HCT116 (cell line): ENCODE measurements around the gene PCDH9. TPM values are rescaled to one million over a fixed set of nuclear protein-coding genes. Genes with fewer than 3 reads are reported as not detected.

Experiments
- ATAC-seq: fragments of 200-7000 bp; cut with Tn5 transposase; 2 replicates; pipeline ENCODE4 v1.9.1; 2020; ENCODE audit warnings: mild to moderate bottlenecking, moderate library complexity
- BruUV-seq: library from RNA; stranded (reverse); fragments of 400-500 nt; replicated peaks from 2 replicates; lab custom pipeline; 2021; lab: Mats Ljungman, UMichigan
- CTCF ChIA-PET: fragments of 300-600 bp; sonication (Branson Sonifier 250); formaldehyde crosslinking; loops from one replicate; lab custom pipeline; 2021; ENCODE audit warnings: antibody characterized with exemption; lab: Charles Lee
- POLR2A ChIA-PET: fragments of 300-600, 350-600 bp; sonication (Branson Sonifier 250); formaldehyde crosslinking; loops from one replicate; lab custom pipeline; 2021; ENCODE audit warnings: antibody characterized with exemption; lab: Charles Lee
- RAD21 ChIA-PET, 2 experiments: fragments of 300-600 bp; sonication (Branson Sonifier 250); formaldehyde crosslinking; loops; one replicate each; lab custom pipeline; 2023; ENCODE audit warnings: low total read pairs in 2 of 2; ENCODE audit not compliant: uncharacterized antibody in 2 of 2, unreplicated experiment in 2 of 2, low non-redundant PET in 1 of 2; lab: Charles Lee
- DNase-seq: peaks from one replicate; pipeline ENCODE4 v3.0.0-alpha.2; 2010; ENCODE audit warnings: low read depth, low spot score
- H2AFZ ChIP-seq: fragments of 200-600 bp; shearing (Covaris generic), sonication (generic); 2 replicates; pipeline ENCODE4 v1.6.1; 2017; ENCODE audit warnings: low read depth, mixed run types, mixed read lengths, antibody characterized with exemption, low read length; ENCODE audit not compliant: poor library complexity, severe bottlenecking
- H3K27ac ChIP-seq: 2 replicates; pipeline ENCODE4 v1.5.1; 2012; ENCODE audit warnings: low read depth, low read length
- H3K27me3 ChIP-seq: fragments of 200-600 bp; sonication (generic); 2 replicates; pipeline ENCODE4 v1.6.1; 2016; ENCODE audit warnings: mixed run types, low read length, mixed read lengths; ENCODE audit not compliant: insufficient read depth
- H3K36me3 ChIP-seq, 2 experiments: fragments of 200-500 bp in 1 of 2; fragments of 200-600 bp in 1 of 2; sonication (Bioruptor generic) in 1 of 2; sonication (generic) in 1 of 2; 2 replicates each; pipeline versions ENCODE4 v1.5.1 to v1.6.1; 2014 to 2016; ENCODE audit warnings: low read length in 2 of 2, inconsistent platforms in 1 of 2, mixed read lengths in 1 of 2, mixed run types in 1 of 2; ENCODE audit not compliant: insufficient read depth in 2 of 2, control insufficient read depth in 1 of 2
- H3K4me1 ChIP-seq, 2 experiments: fragments of 200-600 bp in 1 of 2; sonication (generic) in 1 of 2; 2 replicates each; pipeline versions ENCODE4 v1.5.1 to v1.6.1; 2012 to 2017; ENCODE audit warnings: low read length in 2 of 2, inconsistent platforms in 1 of 2, mild to moderate bottlenecking in 1 of 2, mixed read lengths in 1 of 2, mixed run types in 1 of 2, moderate library complexity in 1 of 2; ENCODE audit not compliant: insufficient read depth in 2 of 2, control insufficient read depth in 1 of 2
- H3K4me2 ChIP-seq: fragments of 200-600 bp; sonication (generic); 2 replicates; pipeline ENCODE4 v1.6.1; 2017; ENCODE audit warnings: mixed run types, low read length, mixed read lengths
- H3K4me3 ChIP-seq, 2 experiments: fragments of 200-600 bp in 1 of 2; sonication (generic) in 1 of 2; replicated peaks in 1 of 2; 2 replicates each; pipeline ENCODE4 v1.5.1; 2011 to 2016; ENCODE audit warnings: low read length in 2 of 2, control low read depth in 1 of 2, low read depth in 1 of 2, mild to moderate bottlenecking in 1 of 2, mixed read lengths in 1 of 2, mixed run types in 1 of 2
- H3K79me2 ChIP-seq: fragments of 200-600 bp; sonication (generic); 2 replicates; pipeline ENCODE4 v1.6.1; 2017; ENCODE audit warnings: mild to moderate bottlenecking, mixed run types, low read length, moderate library complexity, mixed read lengths; ENCODE audit not compliant: insufficient read depth
- H3K9ac ChIP-seq: fragments of 200-600 bp; sonication (generic); 2 replicates; pipeline ENCODE4 v1.6.1; 2016; ENCODE audit warnings: low read length, mixed read lengths
- H3K9me2 ChIP-seq: fragments of 200-600 bp; sonication (generic), shearing (Covaris generic); 2 replicates; pipeline ENCODE4 v1.6.1; 2017; ENCODE audit warnings: mixed run types, mild to moderate bottlenecking, moderate library complexity; ENCODE audit not compliant: insufficient read depth
- H3K9me3 ChIP-seq, 2 experiments: fragments of 200-500 bp in 1 of 2; fragments of 200-600 bp in 1 of 2; sonication (Bioruptor generic) in 1 of 2; sonication (generic) in 1 of 2; 2 replicates each; pipeline ENCODE4 v1.6.1; 2014 to 2017; ENCODE audit warnings: low read length in 2 of 2, mixed read lengths in 2 of 2, inconsistent platforms in 1 of 2, low read depth in 1 of 2, mild to moderate bottlenecking in 1 of 2, mixed run types in 1 of 2, moderate library complexity in 1 of 2; ENCODE audit not compliant: control insufficient read depth in 1 of 2, insufficient read depth in 1 of 2
- H4K20me1 ChIP-seq: fragments of 200-600 bp; sonication (generic), shearing (Covaris generic); 2 replicates; pipeline ENCODE4 v1.6.1; 2017; ENCODE audit warnings: mixed run types, mild to moderate bottlenecking, moderate library complexity; ENCODE audit not compliant: insufficient read depth
- ATF3 ChIP-seq: IDR thresholded peaks from 2 replicates; pipeline ENCODE4 v1.6.1; 2012
- EGR1 ChIP-seq: IDR thresholded peaks from 2 replicates; pipeline ENCODE4 v1.6.1; 2012; ENCODE audit warnings: low read depth
- ELF1 ChIP-seq: IDR thresholded peaks from 2 replicates; pipeline ENCODE4 v1.6.1; 2012; ENCODE audit warnings: low read depth, borderline replicate concordance
- EZH2 ChIP-seq: fragments of 200-600 bp; sonication (generic); IDR thresholded peaks from 2 replicates; pipeline ENCODE4 v1.6.1; 2017; ENCODE audit warnings: antibody characterized with exemption, mixed run types
- EZH2phosphoT487 ChIP-seq: fragments of 200-600 bp; IDR thresholded peaks from 2 replicates; pipeline ENCODE4 v1.6.1; 2018; ENCODE audit warnings: antibody characterized with exemption, borderline replicate concordance
- FOSL1 ChIP-seq: IDR thresholded peaks from 2 replicates; pipeline ENCODE4 v1.6.1; 2012; ENCODE audit warnings: low read depth
- MAX ChIP-seq: IDR thresholded peaks from 2 replicates; pipeline ENCODE4 v1.6.1; 2012
- RAD21 ChIP-seq: IDR thresholded peaks from 2 replicates; pipeline ENCODE4 v1.6.1; 2012; ENCODE audit warnings: low read depth, mild to moderate bottlenecking
- REST ChIP-seq: IDR thresholded peaks from 2 replicates; pipeline ENCODE4 v1.6.1; 2012; ENCODE audit warnings: low read depth
- SIN3A ChIP-seq: IDR thresholded peaks from 2 replicates; pipeline ENCODE4 v1.6.1; 2012; ENCODE audit warnings: low read depth
- SP1 ChIP-seq: IDR thresholded peaks from 2 replicates; pipeline ENCODE4 v1.6.1; 2012; ENCODE audit warnings: low read depth
- SRF ChIP-seq: IDR thresholded peaks from 2 replicates; pipeline ENCODE4 v1.6.1; 2012; ENCODE audit warnings: low read depth
- TCF7L2 ChIP-seq: IDR thresholded peaks from 2 replicates; pipeline ENCODE4 v1.7.0; 2011; ENCODE audit warnings: borderline replicate concordance, inconsistent platforms; ENCODE audit not compliant: insufficient read depth, insufficient read length; ENCODE audit errors: extremely low read depth
- YY1 ChIP-seq: IDR thresholded peaks from 2 replicates; pipeline ENCODE4 v1.6.1; 2011; ENCODE audit warnings: low read length, low read depth, moderate library complexity, mild to moderate bottlenecking; ENCODE audit not compliant: insufficient replicate concordance; ENCODE audit errors: extremely low read depth
- ZFX ChIP-seq: fragments of 450-650 bp; IDR thresholded peaks from 2 replicates; pipeline ENCODE4 v1.6.1; 2017
- ZNF274 ChIP-seq: fragments of 200-500 bp; sonication (Bioruptor generic); IDR thresholded peaks from 2 replicates; pipeline ENCODE4 v1.6.1; 2014; ENCODE audit warnings: mild to moderate bottlenecking, low read depth, low read length, inconsistent platforms
- intact Hi-C: fragments of 100-400 bp; cut with micrococcal nuclease; formaldehyde crosslinking; loops from 2 replicates; pipeline ENCODE4 v1.10.0; 2022
- total RNA-seq: library from RNA; stranded (reverse); gene quantifications from one replicate; pipeline ENCODE4 v1.2.1, GENCODE V29; 2021; ENCODE audit not compliant: unreplicated experiment

The PCDH9 gene
- total RNA-seq, 1 experiment from 2014 or later = 0.02 TPM

GRCh38 chr13:66530686-66531085 is 699.5 kb downstream of the PCDH9 start:
- Histone ChIP-seq H3K9me2 (no peaks in the 10 kb centered on the region), H3K4me2 (no peak overlapping the region), H3K9me3 (no peaks in the 10 kb centered on the region), H3K4me3 (no peak overlapping the region), H3K36me3 (no peaks in the 10 kb centered on the region), H3K27ac (no peak overlapping the region), H2AFZ (no peak overlapping the region), H3K4me1 (no peaks in the 10 kb centered on the region), H4K20me1 (no peaks in the 10 kb centered on the region), H3K27me3 (no peaks in the 10 kb centered on the region), H3K79me2 (no peaks in the 10 kb centered on the region), H3K9ac (no peak overlapping the region)
- ChIA-PET RAD21 (no interaction called here), CTCF (no interaction called here), POLR2A (no interaction called here)
- DNase-seq (no peak), ATAC-seq (no peak)
- TF ChIP-seq YY1 (no peak), ELF1 (no peak), SIN3A (no peak), EZH2phosphoT487 (no peak), ZNF274 (no peak), MAX (no peak), FOSL1 (no peak), SP1 (no peak), ZFX (no peak), TCF7L2 (no peak), SRF (no peak), ATF3 (no peak), RAD21 (no peak), EGR1 (no peak), EZH2 (no peak), REST (no peak)
- intact Hi-C loops = no loop called here
- BruUV-seq = no TSS peak
